GM18858 (cell line): ENCODE data around the gene CDKN2AIP.
A peak's percentile ranks its signal among the peaks of the same experiment; 100 is the strongest.
"Not testable (repeated sequence)": the region's sequence is repeated elsewhere in the genome, so short reads cannot be mapped to it uniquely, and the experiment has no call there.

ENCODE experiments used
- ATAC-seq: cut with Tn5 transposase; IDR thresholded peaks from one replicate; pipeline ENCODE4 v1.9.1; 2021; ENCODE audit not compliant: unreplicated experiment

The CDKN2AIP gene

DNA sequence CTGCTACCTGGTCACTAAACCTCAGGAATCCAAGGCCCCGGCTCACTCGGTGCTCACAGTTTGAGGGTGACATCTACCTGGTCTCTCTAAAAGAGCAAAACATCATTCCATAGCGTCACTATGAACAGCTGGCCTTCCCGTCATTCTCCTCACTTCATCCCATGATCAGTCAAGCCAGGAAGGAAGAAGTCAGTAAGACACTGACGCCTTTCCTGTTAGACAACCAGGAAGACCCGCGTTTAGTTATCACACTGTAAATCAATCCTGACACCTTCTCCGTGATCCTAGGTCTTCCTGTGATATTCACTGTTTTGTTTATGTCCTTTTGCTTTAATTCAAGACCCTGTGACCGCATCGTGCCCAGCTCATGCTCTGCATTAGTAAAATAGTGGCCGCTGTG lies 31.6 kb upstream of the CDKN2AIP start:
- ATAC-seq = no peak

DNA sequence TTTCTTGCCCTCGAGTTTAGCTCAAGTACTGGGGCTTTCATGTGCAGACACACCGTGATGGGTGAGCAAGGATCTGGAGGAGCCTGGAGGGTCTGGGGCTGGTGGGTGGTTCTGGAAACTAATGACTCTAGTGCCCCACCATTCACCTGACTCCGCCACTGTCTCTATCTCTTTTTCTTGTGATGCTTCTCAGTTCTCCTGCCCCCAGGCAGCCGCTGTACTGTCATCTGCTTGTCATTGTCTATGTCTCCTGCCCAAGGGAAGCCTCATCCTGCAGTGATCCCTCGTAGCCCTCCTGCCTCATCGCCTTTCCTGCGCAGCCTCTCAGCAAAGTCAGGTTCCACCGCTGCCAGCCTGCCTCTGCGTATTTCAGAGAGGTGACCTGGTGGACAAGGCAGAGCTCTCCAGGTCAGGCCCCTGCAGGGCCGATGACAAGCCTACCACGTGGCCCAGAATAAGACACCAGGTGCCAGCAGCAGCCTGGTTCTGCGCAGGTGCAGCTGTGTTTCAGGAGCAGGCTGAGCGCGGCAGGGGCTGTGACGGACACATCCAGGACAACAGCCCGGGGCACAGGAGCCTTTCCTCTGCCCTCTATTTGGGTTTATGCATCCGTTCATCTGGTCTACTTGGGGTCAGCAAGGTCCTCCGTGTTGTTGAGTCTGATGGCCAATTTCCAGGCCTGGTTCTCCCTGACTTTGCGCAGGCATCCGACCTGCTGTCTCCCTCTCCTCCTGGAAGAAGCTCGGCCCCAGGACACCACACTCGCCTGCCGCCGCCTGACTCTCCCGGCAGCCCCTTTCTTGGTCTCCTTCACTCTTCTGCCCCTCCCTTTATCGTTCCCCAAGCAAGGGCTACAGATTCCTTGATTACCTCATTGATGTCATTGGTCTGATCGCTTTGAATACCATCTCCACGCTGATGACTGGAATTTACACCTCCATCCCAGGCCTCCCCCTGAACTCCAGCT lies 30.9 kb upstream of the CDKN2AIP start:
- ATAC-seq = no peak

DNA sequence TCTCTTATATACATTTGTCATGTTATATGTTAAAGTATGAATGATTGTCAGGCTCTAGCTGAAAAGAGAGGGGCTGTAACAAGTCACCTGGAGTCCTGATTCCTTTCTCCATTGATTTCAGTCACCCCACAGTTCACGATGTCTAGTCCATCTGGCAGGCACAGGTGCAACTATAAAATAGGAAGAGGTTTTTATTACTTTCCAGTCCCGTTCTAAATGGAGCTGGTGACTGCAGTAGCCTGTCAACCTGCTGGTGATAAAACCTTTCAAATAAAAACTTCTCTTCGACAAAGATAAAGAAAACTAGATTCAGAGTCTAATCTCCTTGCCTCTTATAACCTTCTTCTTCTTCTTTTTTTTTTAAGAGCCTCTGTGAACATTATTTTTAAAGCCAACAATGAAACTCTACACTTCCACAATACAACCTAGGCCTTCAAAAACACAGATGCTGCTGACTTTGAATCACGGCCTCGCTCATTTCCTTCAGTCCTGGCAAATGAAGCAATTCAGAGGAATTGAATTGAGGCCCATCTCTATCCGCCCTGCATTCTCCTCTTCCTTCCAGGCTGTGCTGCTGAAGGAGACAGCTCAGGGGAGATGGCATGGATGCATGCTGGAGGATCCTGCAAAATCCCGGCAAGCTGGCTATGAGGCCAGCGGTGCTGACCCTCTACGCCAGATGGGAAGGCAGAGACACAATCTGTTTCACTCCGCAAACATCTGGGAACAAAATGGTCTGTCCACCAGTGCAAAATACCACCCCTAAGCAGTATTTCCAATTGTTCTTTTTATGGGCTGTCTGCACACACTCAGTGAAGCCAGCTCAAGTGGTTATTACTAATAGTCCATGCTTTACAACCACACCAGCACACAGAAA lies 27.3 kb upstream of the CDKN2AIP start:
- no peak for ATAC-seq

DNA sequence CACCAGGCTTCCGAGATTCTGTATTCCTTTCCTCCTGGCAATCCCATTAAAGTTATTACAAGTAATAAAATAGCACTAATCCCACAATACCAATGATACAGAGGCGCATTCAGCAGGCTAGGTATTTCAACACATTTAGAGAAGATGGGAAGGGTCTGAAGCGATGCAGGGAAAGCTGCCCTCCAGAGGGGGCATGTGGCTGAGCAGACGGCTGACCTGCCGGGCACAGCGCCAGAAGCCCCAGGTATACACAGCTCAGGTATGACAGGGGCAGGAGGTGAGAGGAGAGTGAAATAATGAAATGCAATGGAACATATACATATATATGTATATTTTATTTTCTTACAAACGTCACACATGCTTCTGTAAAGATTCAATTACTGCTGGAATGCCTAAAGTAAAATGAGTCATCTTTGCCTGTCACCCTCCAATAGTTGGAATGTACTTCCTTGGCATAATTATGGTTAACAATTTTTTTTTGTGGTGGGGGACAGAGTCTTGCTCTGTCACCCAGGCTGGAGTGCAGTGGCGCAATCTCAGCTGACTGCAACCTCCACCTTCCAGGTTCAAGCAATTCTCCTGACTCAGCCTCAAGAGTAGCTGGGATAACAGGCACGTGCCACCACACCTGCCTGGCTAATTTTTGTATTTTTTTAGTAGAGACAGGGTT lies 21.3 kb upstream of the CDKN2AIP start:
- ATAC-seq = no peak

DNA sequence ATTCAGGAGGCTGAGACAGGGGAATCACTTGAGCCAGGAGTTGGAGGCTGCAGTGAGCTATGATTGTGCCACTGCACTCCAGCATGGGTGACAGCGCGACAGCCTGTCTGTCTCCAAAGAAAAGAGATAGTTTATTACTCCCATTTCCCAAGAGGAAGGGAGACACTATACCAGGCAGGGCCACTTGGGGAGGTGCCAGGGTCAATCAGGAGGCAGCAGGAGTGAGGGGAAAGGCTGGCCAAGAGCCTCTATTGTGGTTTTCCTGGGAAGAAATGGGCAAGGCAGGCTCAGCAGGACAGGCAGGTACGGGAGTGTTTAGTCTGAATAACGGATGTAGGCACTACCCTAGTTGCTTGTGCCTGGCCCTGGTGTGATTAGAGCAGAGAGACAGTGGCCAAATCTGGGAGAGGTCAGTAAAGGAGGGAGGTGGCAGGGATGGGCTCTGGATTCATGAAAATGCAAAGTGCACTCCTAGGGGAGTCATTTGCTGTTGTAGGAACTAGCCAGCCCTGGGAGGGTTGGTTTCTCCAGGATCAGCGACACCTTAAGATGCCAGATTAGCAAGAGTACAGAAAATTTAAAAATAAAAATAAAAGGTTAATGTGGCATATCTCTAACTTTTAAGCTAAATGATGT lies 20.2 kb upstream of the CDKN2AIP start:
- no peak for ATAC-seq

DNA sequence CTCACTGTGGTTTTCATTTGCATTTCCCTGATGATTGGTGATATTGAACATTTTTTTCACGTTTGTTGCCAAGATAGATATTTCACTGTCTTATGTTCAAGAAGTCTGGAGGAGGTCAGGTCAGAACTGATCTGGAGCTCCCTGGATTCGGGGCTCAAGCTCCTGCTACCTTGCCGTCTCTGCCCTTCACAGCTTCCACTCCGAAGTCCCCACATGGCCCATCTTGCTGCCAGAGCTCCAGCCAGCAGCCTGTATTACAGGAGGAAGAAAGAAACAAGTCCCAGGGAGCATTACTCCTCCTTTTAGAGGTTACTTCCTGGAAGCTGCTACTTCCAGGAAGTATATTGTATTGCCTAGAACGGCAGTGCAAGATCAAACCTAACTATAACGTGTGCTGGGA lies 17.9 kb upstream of the CDKN2AIP start:
- no peak for ATAC-seq

DNA sequence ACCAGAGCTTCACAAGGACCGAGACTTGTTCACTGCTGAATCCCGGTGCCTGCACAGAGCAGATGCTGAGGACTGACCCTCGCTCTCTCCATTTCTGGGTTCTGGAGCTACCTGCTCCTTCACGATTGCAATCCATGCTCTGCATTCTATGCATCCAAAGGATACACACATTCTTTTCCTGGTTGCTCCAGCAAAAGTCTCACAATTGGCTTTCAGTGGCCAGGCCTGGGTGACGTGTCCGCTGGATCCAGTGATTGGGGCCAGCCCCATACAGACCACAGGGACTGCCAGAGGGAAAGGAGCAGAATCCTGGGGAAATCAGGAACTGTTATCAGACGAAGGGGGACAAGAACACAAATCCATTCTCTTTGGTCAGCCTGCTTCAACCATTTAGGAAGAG lies 14.9 kb upstream of the CDKN2AIP start:
- no peak for ATAC-seq

DNA sequence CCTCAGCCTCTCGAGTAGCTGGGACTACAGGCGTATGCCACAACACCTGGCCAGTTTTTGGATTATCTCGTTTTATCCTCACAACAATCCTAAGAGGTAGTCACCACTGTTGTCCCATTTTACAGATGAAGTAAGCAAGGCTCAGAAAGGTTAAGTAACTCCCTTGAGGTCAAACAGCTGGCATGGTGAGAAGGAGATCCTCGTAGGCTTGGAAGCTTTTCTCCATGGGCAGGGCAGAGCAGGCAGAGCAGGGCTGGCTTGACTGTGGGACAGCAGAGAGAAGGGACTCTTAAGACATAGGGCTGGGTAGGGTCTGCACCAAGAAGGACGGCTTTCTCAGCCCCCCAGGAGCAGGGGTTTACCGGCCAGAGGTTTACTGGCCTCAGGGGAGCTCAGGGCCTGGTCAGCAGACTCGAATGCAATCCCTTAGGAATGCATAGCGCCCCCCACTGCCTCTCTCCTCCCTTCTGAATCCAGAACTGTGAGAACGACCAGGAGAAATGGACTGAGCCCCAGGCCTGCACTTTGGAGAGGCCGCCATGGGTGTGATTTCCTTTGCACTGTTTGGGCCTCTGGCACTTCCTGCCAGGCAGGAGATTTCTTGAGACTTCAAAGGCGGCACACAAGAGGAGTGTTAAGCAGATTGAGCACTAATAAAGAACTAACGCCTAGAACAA lies 14.0 kb upstream of the CDKN2AIP start:
- ATAC-seq = no peak

DNA sequence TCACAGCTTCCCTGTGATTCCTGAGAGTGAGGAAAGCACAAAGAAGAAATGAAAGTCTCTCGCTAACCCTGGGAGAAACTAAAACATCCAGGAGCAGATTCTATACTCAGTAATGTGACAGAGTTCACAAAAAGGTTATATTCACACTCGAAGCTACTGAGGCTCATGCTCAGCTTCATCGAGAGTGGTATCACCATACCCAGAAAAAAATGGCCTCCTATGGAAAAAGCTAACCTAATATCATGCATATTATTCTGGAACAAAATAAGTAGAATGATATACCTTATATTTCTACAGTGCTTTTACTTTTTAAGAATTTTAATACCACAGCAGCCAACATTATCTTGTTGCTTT lies 13.5 kb upstream of the CDKN2AIP start:
- no peak for ATAC-seq

DNA sequence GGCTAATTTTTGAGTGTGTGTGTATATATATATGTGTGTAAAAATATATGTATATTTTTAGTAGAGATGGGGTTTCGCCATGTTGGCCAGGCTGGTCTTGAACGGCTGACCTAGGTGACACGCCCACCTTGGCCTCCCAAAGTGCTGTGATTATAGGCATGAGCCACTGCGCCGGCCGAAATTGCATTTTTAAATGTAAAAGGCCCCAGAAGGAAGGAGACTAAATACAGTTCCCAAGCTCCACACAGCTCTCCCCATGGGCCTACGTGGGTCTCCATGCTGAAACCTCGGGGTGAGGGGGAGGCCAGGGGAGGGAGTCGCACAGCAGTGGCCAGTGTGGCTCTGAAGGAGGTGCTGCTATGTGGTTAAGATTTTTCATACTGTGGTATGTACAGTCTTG lies 12.8 kb upstream of the CDKN2AIP start:
- ATAC-seq = no peak

DNA sequence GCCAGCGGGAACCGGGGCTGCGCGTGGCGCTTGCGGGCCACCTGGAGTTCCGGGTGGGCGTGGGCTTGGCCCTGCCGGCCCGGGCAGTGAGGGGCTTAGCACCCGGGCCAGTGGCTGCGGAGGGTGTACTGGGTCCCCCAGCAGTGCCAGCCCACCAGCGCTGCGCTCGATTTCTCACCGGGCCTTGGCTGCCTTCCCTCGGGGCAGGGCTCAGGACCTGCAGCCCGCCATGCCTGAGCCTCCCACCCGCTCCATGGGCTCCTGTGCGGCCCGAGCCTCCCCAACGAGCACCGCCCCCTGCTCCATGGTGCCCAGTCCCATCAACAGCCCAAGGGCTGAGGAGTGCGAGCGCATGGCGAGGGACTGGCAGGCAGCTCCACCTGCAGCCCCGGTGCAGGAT lies 11.3 kb upstream of the CDKN2AIP start:
- ATAC-seq = not testable (repeated sequence)

DNA sequence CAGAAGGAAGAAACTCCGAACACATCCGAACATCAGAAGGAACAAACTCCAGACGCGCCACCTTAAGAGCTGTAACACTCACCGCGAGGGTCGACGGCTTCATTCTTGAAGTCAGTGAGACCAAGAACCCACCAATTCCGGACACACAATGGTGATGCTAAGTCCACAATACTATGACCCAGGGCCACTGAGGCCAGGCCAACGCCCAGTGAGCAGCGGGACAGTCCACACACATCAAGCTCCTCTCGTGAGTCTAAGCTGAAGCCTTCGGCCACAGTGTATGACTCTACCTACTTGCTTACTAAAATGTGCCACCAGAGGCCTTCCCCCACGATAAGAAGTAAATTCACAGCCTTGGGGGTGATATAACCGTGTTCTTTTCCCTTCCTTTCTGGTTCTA lies 10.2 kb upstream of the CDKN2AIP start:
- ATAC-seq = no peak

DNA sequence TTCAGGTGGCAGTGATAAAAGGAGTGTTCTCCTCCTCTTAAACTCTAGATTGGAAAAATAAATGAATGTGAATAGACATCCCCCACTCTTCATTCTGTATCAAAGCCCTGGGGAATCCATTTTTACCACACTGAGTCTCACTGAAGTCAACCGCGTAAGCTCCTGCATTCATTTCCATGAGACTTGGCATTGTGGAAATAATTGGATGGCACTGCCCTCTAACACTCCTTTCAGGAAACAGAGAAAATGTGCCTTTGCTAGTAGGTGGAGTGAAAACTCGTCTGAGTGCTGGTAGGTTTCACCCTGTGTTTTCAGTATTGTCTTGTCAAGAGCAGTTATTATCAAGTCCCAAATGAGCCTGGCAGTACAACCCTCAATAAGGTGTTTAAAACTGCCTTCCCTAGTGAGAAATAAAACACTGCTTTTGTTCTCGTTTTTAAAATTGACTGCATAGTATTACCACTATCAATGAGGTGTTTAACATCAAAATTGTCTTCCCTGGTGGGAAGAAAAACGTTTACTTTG lies 9.7 kb upstream of the CDKN2AIP start:
- ATAC-seq = no peak

DNA sequence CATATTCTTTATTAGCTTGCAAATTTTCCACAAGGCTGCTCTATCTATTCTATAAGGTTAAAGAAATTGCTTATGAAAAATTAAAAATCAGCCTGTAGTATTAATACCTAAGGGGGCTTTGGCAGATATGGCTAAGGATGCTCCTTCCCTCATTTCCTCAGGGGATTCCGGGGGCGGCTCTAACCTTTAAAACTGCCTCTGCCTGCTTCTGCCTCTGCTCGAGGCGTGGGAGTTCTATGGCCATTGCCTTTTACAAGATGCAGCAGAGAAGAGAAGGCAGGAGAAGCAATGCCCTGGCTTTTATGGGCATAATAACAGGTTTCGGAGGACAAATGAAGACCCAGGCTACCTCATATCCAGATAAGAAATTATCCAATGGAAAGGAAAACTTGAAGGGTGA lies 8.6 kb upstream of the CDKN2AIP start:
- no peak for ATAC-seq

DNA sequence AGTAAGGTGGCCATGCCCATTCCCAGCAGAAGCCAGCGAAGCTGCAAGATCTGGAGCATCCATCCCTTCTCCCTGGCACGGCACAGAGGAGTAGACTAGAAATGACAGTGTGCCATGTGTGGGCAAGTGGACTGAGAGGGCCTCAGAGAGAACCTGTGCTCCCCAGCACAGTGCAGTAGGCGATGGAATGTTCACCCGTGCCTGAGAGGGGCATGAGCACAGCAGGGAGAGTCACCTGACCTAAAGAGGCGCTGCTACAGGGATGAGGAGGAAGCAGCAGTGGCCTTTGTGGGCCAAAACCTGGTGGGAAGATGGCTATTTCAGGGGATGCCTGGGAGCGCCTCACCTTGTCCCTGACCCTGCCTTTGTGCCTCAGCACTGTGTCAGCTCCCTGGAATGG lies 8.0 kb upstream of the CDKN2AIP start:
- no peak for ATAC-seq

DNA sequence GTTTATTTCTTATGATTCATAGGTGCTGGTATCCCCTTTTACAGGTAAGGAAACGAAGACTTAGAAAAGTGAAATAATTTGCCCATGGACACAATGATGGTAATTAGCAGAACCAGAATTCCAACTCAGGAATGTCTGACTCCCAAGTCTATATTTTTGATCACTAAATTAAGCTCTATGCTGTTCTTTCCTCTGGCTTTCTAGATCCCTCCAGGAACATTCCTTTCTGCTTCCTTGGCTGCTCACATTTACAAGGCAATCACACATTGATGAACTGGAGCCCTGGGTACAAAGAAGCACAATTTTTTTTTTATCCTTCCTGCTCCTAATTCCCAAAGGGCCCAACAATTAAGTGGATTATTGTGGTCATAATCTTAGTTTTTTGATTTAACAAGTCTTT lies 7.0 kb upstream of the CDKN2AIP start:
- ATAC-seq = no peak

DNA sequence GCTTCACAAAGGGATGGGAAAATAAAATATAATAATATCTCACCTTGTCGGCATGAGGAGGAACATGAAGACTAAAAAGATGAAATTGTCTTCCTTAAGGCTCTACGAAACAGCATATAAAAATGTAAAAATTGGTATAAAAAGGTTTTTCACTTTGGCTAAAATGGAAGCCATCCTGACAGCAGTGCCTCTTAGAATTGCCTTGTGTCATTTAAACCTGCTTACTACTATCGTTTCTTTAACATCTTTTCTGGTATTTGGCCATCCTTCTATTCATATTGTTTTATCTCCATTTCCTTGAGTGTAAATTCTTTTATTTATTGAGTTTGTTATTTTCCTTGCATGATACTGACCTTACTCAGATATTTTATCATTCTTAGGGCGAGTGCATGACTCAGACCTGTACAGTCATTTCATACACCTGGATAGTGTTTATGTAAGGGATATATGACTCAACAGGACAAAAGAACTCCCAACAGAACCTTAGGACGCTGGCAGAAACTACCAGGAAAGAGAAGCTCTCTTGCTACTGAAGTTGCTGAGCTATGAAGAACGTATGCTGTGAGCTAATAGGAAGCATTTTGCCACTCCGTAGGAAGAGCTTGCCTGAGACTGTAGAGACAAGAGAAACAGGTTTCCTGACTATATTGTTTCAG lies 5.8 kb upstream of the CDKN2AIP start:
- ATAC-seq = no peak

DNA sequence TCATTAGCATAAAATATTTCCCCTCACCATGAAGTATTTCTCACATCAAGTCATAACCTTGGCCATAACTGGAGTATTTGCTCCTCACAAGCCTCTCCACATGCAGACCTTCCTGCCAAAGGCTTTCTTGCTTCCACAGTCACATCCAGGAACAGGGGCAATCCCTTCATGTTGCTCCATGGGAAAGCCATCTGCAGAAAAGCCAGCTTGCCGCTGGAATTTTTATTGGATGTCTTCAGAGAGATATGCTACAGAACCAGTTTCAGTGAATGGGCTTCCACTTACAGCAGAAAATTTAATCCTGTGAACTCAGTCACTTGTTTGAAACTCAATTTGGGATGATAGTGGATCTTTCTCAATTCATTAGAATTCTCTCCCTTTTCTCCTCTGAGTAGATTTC lies 3.2 kb upstream of the CDKN2AIP start:
- no peak for ATAC-seq

DNA sequence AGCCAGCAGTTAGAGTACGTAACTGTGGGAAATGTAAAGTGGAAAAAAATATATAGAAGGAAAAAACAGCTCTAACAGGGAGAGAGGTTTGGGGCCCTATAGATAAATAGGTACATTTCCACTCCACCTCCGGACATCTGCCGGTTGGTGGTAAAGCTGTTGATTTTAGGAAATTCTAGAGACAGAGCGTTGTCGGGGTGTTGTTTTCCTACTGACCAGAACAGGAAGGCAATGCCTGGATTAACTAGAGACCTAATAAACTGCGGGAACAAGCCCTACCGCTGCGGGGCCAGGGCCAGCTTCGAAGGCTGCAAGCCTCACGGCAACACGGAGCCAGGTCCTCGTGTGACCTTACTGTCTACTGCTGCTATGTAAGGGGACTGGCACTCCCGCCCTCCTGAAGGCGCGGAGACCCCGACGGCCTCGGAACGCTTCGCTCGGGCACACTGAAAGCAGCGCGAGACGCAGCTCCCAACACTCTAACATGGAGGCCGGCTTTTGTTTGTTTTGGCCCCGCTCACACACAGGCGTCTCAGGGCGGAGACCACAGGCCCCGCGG lies 702 bp upstream of the CDKN2AIP start:
- ATAC-seq = peak; percentile 19

DNA sequence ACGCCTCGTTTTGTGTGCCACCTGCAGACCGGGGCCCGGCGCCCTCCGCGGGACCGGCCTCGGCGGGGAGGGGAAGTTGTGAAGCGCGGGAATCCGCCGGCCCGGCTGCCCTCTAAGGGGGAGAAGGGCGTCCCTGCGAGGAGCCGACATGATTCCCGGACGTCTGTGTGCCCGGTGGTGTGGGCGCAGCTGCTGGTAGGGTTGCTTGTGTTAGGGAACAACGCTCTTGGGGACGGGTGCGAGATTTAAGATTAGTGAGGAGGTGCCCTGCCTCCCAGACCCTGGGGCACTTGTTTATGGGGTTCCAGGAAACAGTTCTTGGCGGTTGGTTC lies 627 bp downstream of the CDKN2AIP start:
- peak; percentile 9 for ATAC-seq
